ENCODE results near the gene DNMT3A.

DNMT3A gene

DNA sequence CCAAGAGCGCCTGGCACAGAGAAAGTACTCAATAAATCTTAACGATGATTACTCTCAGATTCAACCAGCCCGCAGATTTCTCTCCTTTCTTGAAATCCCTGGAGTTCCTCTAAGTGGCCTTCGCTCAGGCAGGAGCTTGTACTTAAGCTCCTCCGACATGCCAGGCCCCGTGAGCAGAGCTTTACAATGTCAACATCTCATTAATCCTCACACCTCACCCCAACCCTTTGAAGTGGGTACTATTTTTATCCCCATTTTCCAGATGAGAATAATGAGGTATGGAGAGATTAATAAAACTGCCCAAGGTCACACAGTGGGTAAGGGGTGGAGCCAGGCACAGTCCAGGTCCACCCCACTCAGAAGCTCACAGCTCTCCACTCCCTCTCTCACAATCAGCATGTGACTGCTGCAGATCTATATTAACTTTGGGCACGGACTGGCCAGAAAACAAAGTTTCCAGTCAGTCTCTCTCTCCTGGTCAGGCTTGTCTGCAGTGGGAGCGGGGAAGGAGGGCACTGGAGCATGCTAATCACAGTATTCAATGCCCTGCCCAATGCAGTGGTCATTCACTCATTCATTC is 18.0 kb downstream of the DNMT3A start:
- no peak for DNase-seq

DNA sequence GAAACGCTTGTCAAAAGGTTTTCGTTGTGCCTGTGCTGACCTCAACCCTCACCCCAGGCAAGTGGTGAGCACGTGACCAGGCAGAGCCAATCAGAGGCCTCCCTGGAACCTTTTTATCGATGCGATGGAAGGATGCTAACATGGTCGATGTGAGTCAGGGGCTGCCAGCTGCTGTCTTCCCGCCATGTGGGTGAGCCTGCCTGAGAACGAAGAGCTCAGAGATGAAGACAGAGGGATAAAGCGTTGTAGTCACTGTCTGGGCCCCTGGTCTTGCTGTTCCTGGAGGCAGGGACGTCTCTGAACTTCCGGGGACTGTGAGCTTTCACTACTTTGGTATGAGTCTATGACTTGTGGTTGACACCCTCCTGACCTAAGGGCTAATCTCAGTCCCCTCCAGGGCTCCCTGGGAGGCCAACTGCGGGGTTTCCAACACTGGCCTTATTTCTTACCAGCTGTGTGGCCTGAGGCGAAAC is 18.6 kb downstream of the DNMT3A start:
- DNase-seq, result no peak

DNA sequence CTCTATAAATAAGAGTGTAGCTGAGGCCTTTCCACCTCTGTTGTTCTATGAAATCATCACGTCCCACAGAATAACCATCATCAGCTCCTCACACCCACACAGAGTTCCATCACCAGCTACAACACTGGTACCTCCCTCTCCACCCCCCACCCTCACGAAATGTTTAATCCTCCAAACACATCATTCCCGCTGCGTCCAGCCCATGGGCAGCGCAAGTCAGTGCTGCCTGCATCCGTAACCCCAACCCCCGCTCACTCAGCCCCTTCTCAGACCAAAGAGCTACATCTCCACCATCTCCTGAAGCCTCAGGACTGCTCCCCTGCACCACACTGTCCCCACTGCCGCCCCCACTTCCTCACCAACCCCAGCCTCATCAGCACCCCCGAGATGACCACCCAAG is 19.4 kb downstream of the DNMT3A start:
- no peak for DNase-seq

DNA sequence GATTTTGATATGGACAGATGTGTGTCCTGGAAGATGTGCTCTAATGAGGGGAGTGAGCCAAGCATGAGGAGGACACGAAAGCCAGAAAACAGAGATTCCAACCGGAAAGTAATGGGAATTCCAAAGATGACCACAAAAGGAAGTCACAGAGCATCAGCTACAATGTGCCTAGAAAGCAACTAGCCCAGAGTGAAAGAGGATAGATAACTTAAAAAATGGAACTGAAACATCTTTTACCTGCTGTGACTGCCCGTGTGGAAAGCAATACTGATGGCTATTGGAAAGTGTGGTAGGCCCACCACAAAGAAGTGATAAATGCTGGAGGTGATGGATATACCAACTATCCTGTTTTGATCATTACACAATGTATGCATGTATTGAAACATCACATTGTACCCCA is 21.6 kb downstream of the DNMT3A start:
- DNase-seq, result no peak

DNA sequence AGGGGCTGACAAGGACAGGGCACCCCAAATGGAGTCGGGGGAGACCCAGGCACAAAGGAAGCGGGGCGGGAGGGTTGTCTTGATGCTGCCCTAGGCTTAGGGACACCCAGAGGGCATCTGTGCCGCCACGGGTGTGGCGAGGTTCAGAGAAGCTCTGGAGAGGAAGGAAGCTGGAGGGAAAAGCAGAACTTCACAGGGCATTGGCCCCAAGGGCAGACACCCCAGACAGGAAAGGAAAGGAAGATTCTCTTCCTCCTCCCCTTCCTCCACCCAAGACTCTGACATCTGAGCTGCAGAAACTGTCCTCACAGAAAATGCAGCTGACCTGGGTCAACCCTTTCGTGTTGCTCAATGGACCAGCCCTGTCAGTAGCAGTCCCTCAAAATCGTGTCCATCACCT is 25.6 kb downstream of the DNMT3A start:
- DNase-seq, result no peak

DNA sequence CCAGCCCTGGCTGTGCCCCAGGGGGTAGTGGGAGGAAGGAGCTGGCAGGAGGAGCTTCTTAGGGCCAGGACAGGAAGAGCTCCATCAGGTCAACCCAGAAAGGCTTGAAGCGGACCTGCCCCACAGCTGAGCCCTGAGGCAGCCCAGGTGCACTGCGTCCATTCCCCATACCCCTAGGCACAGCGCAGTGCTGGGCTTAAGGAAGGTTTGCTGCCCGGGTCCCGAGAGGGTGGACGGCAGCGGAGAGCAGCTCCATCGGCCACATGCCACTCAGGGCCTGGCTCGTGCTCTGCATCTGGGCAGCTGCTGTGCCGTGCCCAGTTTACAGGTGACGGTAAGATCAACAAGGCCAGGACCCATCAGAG is 26.4 kb downstream of the DNMT3A start:
- no peak for DNase-seq

DNA sequence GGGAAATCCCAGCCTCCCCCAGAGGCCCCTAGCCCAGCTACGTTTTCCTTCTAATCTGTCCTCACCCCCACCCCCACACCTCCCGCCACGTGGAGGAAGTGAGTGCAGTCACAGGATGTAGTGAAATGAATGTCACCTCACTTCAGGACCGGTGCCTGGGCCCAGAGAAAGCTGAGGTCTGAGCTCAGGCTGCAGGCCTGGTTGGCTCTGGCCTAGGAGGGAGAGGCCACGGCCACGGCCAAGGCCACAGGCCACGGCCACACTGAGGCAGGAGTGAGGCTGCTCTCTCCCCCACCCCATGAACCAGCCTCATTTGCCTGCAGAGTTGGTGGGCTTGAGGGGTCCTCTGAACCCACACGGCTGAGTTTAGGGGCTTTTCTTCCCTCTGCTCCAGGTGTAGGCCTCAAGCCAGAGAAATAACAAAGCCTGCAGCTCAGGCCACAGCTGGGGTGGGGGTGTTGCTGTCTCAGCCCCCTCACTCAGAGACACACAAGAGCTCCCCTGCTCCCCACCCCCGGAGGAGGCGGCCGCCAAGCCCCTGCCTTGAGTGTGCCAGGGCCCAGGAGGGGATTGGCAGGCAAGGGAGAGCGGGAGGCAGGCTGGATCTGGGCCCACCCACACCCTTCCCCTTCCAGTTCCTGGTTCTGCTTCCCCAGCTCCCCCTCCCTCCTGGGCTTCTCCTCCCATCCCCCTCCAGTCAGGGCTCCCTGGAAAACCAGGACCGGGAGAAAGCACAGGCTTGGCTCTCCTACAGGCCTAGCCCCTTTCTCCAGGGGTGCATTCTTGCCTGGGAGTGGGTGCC is 27.0 kb downstream of the DNMT3A start:
- no peak for DNase-seq

DNA sequence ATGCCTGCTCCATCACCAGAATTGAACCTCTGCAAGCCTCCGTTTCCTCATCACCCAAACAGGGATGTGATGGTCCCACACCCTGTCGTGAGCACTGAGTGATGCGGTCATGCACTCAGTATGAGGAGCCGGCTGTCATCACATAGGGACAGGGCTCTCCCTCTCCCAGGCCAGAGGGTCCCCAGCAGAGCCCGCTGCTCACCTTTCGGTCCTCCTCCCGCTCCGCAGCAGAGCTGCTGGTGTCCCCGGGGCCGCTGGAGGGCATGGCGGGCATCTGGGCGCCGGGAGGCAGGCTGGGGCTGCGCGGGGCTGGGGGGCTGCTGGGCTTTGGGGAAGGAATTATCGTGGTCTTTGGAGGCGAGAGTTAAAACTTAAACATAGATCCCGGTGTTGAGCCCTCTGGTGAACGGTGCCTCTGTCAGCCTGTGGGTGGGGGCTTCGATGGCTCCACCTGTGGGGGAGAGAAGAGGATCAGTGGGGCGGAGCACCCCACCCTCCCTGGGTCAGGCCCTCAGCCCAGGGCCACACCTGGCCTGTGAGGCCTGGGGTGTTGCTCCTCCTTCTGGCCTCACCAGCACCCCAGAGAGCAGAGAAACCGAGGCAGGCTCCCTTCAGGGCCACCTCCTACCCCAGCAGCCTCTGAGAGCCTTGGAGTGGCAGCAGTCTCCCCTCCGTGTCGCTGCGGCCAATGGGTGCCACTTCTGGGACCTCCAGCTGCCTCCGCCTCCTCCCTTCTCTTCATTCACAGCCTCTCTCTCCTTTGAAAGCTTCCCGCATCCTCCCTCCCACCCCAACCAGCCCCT is 27.8 kb downstream of the DNMT3A start:
- DNase-seq, result no peak

DNA sequence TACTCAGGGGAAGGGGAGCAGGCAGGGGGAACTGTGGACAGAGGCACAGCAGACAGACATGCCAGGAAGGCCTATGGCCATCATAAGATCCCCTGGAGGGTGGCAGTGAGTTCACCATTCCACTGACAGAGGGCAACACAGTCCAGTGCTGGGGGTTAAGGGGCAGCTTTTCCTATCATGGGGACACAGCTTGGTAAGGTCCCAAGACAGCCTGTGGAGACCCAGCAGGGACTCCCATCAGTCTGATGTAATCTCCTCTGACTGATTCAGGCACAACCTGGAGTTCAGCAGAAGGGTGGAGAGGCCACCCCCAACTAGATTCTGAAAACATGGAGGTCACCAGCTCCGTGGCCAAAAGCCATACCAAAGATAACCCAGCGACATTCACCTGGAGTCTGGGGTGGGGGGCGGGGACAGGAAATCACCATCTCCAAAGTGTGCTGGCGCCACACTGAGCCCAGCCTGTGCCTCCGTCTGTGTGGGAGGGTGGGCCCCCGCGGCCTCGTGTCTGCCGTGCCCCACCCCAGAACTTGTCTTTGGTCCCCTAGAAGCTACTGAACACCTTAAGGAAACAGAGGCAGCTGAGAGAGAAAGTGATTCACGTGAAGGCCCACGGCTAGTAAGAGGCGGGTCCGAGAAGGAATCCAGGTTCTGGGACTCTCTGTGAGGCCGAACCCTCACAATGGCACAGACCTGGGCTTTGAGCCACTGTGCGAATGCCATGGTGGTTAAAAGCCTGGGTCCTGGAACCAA is 28.6 kb downstream of the DNMT3A start:
- DNase-seq, result no peak

DNA sequence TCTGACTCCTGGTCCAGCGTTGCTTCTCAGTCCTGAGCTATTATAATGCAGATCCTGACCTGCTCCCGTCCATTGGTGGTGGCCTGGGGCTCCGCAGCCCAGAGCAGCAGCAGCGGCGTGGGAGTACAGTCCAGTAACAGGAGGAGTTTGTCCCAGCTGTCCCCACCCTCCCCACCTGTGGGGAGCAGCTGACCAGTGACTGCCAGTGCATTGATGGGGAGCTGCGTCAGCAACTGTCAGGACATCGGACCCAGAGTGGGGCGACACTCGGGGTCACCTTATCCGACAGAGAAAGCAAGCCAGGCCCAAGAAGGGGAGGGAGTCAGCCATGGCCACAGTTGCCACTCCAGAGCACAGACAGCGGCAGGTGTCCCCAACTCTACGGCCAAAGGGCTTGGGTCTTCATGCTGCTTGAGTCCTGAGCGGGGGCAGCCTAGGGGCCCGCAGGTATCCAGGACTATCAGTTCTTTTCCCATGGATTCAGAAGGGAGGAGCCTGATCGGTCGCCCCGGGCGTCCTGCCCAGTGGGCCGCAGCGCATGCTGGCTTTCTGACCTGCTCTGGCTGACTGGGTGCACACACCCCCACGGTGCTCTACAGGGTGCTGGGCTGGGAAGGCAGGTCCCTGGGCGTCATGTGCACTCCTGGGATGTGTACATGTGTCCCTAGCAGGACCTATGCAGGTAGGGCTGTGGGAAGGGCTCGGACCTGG is 29.7 kb downstream of the DNMT3A start:
- DNase-seq, result no peak

DNA sequence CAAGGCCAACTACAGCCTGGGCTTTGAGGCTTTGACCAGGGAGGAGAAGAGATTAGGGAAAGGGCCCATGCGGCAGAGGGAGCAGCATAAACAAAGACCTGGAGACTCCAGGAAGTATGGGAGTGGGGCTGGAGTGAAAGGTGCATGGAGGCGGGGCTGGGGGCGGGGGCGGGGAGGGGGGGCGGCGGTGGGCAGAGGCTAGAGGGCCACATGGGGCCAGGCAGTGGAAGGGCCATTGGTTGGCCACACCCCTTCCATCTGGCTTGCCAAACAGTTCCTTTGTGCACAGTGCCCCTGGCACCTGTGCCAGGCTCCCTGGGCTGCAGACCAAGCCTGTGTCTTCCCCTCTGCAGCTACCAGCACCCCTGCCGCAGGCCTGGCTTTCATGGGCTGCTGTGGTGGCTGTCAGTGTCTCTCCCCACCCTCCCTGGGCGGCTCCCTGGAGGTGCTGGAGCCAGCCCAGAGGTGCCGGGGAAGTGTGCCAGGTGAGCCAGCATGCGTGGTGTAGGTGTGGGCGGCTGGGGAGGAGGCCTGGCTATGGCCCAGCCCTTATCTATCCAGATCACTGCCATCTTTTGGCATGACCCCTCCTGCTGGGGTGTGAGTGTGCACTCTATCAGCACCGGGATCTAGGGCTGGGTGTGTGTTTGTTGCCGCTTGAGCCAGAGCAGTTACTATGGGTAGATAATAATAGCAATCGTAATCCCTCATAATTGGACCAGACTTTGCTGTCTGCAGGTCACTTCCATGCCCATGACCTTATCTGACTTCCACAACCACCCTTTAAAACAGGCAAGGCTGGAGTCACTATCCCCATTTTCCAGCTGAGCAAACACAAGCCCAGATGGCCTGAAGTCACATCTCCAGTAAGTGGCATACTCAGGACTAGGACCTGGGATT is 30.5 kb downstream of the DNMT3A start:
- DNase-seq, result no peak

DNA sequence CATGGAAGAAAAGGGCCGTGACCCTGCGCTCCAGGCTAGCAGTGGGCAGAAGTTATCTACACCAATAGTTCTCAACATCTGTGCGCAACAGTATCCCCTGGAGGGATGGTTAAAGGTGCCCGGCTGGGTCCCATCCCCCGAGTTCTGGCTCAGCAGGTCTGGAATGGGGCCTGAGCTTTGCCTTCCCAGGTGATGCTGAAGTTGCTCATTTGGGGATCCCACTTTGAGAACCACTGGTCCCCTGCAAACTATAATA is 31.1 kb downstream of the DNMT3A start:
- no peak for DNase-seq

DNA sequence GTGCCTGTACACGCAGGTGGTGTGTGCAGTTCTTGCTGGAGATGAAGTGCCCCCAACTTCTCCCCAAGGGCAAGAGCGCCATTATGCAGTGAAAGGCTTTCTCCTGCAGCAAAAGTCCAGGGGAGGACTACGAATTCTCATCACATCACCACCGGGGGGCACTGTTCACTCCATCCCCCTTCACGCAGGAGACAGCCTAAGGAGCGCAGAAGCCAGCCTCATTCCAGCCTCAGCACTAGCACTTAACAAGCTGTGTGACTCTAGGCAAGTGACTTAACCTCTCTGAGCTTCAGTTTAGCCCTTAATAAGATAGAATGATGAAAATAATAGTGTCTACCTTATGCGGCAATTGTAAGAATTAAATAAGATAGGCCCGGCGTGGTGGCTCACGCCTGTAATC is 32.3 kb downstream of the DNMT3A start:
- no peak for DNase-seq

DNA sequence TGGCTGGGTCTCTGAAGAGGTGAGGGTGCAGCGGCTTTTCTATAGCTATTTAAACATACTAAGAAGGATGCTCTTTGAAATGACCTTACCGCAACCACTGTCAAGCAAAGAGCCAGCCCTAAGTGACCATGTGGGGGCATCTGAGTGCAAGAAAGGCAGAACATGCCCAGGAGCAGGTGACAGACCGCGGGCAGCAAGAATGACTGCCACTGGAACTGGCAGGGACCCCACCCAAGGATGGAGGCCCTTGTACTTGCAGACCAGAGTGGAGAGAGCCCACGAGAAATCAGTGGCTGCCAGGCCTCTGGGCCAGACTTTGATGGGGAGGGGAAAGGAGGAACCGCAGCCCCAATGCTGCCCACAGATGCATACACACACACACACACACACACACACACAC is 33.1 kb downstream of the DNMT3A start:
- no peak for DNase-seq

DNA sequence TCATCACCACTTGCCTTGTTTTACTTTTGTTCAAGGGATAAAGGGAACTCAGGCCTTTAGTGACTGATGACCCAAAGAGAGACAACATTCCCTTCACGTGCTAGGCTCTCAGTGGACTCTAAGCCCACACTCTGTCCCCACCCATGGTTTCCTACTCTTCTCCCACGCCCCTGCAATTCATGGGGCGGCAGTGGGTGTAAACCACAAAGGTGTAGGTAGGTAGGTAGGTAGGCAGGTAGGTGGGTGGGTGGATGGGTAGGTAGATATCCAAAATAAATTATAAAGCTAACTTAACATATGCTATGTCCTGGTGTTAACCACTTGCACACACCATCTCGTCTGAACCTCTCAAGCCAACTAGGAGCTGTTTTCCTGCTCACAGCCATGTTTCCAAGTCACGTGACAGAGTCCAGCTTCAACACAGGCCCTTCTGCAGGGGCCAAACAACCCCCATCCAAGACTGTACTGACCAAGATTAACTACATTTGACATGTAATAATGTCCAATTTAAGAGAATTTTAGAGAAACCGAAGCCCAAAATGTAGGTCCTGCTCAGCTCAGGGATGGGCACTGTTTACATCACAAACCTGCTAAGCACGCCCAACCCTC is 33.7 kb downstream of the DNMT3A start:
- DNase-seq, result no peak

DNA sequence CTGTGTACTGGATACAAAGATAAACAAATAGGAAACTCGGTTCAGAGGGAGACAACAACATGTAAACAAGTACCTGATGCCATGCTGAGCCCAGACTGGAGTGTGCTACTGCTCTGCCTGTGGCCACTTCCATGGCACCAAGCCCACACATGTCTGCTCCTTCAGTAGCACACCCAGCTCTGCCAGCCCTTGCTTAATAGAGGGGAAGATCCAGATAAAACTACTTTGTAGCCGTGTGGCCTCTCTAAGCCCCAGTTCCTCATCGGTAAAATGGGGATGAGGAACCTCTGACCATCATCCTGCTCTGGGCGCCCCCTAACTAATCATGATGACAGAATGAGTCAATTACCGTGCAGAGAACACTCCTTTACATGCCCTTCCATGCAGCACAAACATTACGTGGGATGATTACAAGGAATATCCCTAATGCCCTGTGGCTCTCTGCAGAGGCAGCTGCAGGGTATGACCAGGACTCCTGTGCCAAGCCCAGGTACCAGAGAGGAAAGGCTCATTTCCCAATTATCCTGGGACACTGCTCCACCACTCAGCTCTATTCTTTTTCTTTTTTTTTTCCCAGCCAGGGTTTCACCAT is 34.9 kb downstream of the DNMT3A start:
- no peak for DNase-seq

DNA sequence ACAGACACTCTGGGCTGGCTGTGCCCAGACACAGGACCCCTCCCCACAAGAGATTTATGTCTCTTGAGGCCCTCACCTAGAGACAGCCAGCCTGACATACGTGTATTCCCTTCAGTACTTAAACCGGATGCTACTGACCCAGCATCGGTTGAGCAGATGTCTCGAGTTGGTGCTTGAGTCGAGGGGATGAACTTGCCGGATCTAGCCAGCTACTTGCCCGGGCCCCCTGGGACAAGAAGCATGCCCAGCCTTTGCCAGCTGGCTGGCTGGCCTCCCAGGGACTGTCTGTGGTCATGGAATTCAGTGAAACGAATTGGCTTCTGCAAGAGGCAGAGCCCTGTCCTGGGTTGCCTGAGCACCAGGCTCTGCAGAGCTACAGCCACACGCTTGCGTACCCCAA is 36.0 kb downstream of the DNMT3A start:
- no peak for DNase-seq

DNA sequence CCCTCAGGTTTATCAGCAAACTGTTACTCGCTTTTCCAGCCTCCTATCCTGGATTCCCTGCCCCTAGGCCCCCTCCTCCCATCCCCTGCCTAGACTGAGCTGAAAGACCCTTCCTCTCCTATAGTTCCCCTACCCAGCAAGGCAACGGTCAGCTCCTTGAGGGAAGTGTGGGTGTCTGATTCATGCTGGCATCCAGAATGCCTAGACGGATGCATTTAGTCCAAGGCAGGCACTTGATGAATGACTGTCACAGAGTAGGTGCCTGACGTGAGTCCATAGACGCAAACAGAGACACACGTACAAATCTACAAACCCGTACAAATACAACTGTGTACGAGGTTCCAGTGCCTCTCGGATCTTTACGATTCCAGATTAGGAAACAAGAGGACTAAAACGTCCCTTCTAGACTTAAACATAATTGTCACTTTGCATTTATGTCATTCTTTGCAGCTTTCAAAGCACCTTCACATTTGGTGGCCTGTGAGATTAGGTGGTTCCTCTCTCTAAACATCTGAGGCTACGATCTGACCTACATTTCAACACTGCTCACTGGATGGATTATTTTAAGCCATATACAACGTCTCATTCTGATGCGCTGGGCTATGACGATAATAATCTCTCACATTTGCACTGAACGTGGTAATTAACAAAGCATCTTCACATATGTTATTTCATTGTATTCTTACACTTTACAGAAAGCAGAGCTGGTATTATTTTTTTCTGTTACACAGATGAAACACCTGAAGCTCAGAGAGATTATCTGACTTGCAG is 36.7 kb downstream of the DNMT3A start:
- DNase-seq, result no peak

DNA sequence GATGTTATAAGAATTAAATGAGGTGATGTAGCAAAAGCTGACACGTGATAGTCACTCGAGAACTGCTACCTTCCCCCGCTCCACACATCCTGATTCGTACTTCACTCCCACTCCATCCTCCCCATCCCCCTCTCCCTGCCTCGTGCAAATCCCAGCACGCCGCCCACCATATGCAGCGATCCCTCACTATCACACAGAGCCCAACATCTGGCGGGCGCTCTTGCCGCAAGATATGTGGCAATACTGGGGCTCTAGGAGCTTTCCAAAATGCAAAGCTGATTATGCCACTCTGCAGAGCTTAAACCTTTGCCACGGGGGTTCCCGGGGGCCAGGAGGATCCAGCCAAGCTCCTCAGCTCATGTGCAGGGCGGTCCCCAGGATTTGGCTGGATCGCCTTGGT is 37.4 kb downstream of the DNMT3A start:
- DNase-seq, result no peak

DNA sequence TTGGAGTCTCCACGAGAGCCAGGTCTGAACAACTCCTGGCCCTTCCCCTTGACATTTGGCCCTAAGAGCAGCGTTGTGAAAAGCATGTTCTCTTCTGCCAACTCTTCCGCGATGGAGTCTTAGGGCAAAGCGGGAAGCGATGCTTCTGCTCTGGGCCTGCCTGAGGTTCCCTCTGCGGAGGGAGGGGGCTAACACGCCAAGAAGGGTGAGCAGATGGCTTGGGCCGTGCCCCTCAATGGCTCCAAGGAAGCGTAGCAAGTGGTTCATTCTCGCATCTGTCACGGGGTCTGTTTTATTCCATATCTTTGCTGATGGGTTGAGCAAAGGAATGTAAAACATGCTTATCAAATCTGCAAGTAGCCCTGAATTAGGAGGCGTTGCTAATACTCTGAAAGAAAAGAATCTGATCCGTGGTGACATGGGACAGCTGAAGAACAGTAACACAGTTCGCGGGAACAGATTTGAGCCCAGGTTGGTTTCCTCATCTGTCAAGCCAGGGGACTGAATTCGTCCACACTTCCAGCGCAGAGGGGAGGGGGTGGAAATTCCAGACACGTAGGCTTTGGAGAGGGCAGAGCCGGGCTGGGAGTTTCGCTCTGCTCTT is 38.0 kb downstream of the DNMT3A start:
- no peak for DNase-seq
